Measurements from ENCODE around the gene GTF3C5. TPM values are rescaled to one million over a fixed set of nuclear protein-coding genes. Genes with fewer than 3 reads are reported as not detected.

GTF3C5 gene
- total and polyA plus RNA-seq, 10 of the 15 experiments (the other 5 are each of a cell fraction or from before 2014, with no cell fraction given): 2.2 to 81.1 (median 68.7) TPM

DNA sequence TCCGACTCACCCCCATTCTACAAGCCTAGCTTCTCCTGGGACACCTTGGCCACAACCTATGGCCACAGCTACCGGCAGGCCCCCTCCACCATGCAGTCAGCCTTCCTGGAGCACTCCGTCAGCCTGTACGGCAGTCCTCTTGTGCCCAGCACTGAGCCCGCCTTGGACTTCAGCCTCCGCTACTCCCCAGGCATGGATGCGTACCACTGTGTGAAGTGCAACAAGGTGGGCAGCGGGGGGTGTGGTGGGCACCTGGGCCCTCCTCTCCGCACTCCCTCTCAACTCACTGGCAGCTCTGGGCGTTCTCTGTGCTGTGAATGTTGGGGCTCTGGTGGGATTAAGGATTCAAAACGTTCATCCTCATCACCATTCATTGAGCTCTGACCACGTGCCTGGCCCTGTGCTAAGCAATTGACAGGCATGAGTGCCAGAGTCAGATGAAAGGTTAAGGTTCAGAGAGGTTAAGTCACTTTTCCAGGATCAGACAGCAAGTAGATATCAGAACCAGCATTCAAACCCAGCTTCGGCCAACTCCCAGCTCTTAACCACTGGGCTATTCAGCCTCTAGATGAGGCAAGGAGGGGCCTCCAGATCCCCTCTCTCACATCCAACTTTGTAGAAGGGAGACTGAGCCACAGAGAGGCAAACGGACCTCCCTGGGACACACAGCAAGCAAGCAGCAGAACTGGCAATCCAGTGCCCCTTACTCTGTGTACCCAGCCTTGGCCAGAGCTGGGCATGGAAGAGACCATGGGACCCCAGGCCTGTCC, 42.4 kb upstream of the GTF3C5 start:
- WGBS (ENCODE audit: insufficient coverage, insufficient replicate concordance, low lambda C conversion rate, missing lambda C conversion rate): 36% methylated on average over 14 of the region's 14 CpGs
- no peak for TF ChIP-seq KAT2A (conservative IDR thresholded peaks at IDR 0.05; ENCODE audit: control insufficient read depth, low read depth, low read length)
- TF ChIP-seq PAX5 (IDR thresholded peaks at IDR 0.05; ENCODE audit: borderline replicate concordance, low read depth, low read length): no peak
- TF ChIP-seq BACH1 (IDR thresholded peaks at IDR 0.05; ENCODE audit: borderline replicate concordance): no peak
- TF ChIP-seq, protein P1, sequence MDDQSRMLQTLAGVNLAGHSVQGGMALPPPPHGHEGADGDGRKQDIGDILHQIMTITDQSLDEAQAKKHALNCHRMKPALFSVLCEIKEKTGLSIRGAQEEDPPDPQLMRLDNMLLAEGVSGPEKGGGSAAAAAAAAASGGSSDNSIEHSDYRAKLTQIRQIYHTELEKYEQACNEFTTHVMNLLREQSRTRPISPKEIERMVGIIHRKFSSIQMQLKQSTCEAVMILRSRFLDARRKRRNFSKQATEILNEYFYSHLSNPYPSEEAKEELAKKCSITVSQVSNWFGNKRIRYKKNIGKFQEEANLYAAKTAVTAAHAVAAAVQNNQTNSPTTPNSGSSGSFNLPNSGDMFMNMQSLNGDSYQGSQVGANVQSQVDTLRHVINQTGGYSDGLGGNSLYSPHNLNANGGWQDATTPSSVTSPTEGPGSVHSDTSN (IDR thresholded peaks at IDR 0.05; ENCODE audit: insufficient replicate concordance, low read depth, low read length): no peak
- TF ChIP-seq SP1 (IDR thresholded peaks at IDR 0.05; ENCODE audit: low read depth, low read length): no peak
- TF ChIP-seq, protein P2, sequence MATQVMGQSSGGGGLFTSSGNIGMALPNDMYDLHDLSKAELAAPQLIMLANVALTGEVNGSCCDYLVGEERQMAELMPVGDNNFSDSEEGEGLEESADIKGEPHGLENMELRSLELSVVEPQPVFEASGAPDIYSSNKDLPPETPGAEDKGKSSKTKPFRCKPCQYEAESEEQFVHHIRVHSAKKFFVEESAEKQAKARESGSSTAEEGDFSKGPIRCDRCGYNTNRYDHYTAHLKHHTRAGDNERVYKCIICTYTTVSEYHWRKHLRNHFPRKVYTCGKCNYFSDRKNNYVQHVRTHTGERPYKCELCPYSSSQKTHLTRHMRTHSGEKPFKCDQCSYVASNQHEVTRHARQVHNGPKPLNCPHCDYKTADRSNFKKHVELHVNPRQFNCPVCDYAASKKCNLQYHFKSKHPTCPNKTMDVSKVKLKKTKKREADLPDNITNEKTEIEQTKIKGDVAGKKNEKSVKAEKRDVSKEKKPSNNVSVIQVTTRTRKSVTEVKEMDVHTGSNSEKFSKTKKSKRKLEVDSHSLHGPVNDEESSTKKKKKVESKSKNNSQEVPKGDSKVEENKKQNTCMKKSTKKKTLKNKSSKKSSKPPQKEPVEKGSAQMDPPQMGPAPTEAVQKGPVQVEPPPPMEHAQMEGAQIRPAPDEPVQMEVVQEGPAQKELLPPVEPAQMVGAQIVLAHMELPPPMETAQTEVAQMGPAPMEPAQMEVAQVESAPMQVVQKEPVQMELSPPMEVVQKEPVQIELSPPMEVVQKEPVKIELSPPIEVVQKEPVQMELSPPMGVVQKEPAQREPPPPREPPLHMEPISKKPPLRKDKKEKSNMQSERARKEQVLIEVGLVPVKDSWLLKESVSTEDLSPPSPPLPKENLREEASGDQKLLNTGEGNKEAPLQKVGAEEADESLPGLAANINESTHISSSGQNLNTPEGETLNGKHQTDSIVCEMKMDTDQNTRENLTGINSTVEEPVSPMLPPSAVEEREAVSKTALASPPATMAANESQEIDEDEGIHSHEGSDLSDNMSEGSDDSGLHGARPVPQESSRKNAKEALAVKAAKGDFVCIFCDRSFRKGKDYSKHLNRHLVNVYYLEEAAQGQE (IDR thresholded peaks at IDR 0.05; ENCODE audit: low read depth, low read length): no peak
- no peak for TF ChIP-seq HDGF (IDR thresholded peaks at IDR 0.05)
- no peak for TF ChIP-seq MYC (IDR thresholded peaks at IDR 0.05; ENCODE audit: insufficient read depth, insufficient read length, insufficient replicate concordance, low read length, severe bottlenecking)
- no peak for TF ChIP-seq BCL11A (IDR thresholded peaks at IDR 0.05; ENCODE audit: low read depth, low read length)
- TF ChIP-seq, protein P3, sequence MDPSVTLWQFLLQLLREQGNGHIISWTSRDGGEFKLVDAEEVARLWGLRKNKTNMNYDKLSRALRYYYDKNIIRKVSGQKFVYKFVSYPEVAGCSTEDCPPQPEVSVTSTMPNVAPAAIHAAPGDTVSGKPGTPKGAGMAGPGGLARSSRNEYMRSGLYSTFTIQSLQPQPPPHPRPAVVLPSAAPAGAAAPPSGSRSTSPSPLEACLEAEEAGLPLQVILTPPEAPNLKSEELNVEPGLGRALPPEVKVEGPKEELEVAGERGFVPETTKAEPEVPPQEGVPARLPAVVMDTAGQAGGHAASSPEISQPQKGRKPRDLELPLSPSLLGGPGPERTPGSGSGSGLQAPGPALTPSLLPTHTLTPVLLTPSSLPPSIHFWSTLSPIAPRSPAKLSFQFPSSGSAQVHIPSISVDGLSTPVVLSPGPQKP (IDR thresholded peaks at IDR 0.05; ENCODE audit: low read depth, low read length): no peak
- TF ChIP-seq SMAD1 (IDR thresholded peaks at IDR 0.05; ENCODE audit: low read depth, partially characterized antibody): no peak
- no peak for TF ChIP-seq KLF5 (IDR thresholded peaks at IDR 0.05; ENCODE audit: partially characterized antibody)
- TF ChIP-seq, protein P4, sequence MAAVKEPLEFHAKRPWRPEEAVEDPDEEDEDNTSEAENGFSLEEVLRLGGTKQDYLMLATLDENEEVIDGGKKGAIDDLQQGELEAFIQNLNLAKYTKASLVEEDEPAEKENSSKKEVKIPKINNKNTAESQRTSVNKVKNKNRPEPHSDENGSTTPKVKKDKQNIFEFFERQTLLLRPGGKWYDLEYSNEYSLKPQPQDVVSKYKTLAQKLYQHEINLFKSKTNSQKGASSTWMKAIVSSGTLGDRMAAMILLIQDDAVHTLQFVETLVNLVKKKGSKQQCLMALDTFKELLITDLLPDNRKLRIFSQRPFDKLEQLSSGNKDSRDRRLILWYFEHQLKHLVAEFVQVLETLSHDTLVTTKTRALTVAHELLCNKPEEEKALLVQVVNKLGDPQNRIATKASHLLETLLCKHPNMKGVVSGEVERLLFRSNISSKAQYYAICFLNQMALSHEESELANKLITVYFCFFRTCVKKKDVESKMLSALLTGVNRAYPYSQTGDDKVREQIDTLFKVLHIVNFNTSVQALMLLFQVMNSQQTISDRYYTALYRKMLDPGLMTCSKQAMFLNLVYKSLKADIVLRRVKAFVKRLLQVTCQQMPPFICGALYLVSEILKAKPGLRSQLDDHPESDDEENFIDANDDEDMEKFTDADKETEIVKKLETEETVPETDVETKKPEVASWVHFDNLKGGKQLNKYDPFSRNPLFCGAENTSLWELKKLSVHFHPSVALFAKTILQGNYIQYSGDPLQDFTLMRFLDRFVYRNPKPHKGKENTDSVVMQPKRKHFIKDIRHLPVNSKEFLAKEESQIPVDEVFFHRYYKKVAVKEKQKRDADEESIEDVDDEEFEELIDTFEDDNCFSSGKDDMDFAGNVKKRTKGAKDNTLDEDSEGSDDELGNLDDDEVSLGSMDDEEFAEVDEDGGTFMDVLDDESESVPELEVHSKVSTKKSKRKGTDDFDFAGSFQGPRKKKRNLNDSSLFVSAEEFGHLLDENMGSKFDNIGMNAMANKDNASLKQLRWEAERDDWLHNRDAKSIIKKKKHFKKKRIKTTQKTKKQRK (IDR thresholded peaks at IDR 0.05; ENCODE audit: low read depth, low read length): no peak
- no peak for TF ChIP-seq JUND (IDR thresholded peaks at IDR 0.05; ENCODE audit: low read depth, low read length)
- TF ChIP-seq CHD4 (IDR thresholded peaks at IDR 0.05): no peak

More for the DNA sequence above, 42.4 kb upstream of the GTF3C5 start:
- no peak overlapping the region for H2AFZ ChIP-seq (ENCODE audit: control insufficient read depth, low read depth, low read length)
- intact Hi-C loops (cut with micrococcal nuclease; ENCODE audit: unreplicated experiment): no loop called here
- no peaks in the 10 kb centered on the region for H3K79me2 ChIP-seq (ENCODE audit: control insufficient read depth, insufficient read depth, low read length)
- no peaks in the 10 kb centered on the region for H3K9me3 ChIP-seq (replicated peaks; ENCODE audit: control insufficient read depth, insufficient read depth, low read length)
- ATAC-seq (no peak), FAIRE-seq (no peak), DNase-seq (ENCODE audit: low read depth, low spot score) (no peak)
- no peak overlapping the region for H3K4me2 ChIP-seq (ENCODE audit: control insufficient read depth, insufficient read depth)
- SMC1A ChIA-PET (ENCODE audit: uncharacterized antibody, unreplicated experiment): no interaction called here
- H3K9ac ChIP-seq (ENCODE audit: control insufficient read depth, insufficient read depth, low read length): no peak overlapping the region
- peaks cover 3 to 4% of the 10 kb centered on the region in 2 experiments; a peak in 3 of 4 replicates for H3K27me3 ChIP-seq (replicated peaks in 1 of 2; ENCODE audit: control insufficient read depth in 2 of 2, insufficient read depth in 2 of 2, low read length in 1 of 2)
- in situ Hi-C loops (cut with MboI): no loop called here
- RAD21 ChIA-PET (ENCODE audit: unreplicated experiment): no interaction called here
- no peak overlapping the region for H3K27ac ChIP-seq (ENCODE audit: control insufficient read depth, insufficient read depth)
- no peaks in the 10 kb centered on the region for H4K20me1 ChIP-seq (ENCODE audit: control insufficient read depth, insufficient read depth)
- H3K4me1 ChIP-seq (ENCODE audit: control insufficient read depth, insufficient read depth, low read length): peaks cover 7% of the 10 kb centered on the region
- no peaks in the 10 kb centered on the region for H3K36me3 ChIP-seq (ENCODE audit: control insufficient read depth in 2 of 2, insufficient read depth in 2 of 2, low read length in 1 of 2)
- BruUV-seq (replicated peaks): no TSS peak
- H3K4me3 ChIP-seq: no peak overlapping the region
- CTCF ChIA-PET: no interaction called here
- POLR2A ChIA-PET: no interaction called here
